CD4-positive, alpha-beta T cell treated with Interleukin-4 for 1 hour (primary cell): ENCODE results near the gene MACROD1.
A peak's percentile ranks its signal among the peaks of the same experiment; 100 is the strongest.
"Not testable (repeated sequence)": the region's sequence is repeated elsewhere in the genome, so short reads cannot be mapped to it uniquely, and the experiment has no call there.

Source experiments
- DNase-seq, 2 donors: peaks; one replicate each; pipeline ENCODE4 v3.0.0-alpha.2; 2020 to 2022

The MACROD1 gene

DNA sequence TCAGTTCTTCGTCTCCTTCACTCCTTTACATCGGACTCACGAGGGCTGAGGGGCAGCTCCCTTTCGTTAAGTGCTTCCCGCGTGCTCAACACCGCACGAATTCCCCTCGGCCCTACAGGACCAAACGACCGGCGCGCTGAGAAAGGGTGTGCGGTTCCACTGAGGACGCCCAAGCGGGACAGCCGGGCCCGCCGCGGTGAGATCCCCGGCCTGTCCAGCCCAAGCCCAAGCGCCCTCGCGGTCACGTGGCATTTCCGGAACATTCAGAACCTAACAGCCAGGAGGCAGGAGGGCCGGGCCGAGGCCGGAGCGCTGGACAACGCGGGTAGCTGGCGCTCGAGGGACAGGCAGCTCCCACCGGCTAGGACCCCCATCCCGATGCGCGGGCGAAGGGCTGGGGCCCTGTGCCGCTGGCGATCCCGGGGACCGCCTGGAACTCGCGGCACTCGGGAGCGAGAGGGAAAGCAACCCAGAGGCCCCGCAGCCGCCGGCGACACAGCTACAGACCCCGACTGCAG, 19.3 kb upstream of the MACROD1 start:
- no peak for DNase-seq

DNA sequence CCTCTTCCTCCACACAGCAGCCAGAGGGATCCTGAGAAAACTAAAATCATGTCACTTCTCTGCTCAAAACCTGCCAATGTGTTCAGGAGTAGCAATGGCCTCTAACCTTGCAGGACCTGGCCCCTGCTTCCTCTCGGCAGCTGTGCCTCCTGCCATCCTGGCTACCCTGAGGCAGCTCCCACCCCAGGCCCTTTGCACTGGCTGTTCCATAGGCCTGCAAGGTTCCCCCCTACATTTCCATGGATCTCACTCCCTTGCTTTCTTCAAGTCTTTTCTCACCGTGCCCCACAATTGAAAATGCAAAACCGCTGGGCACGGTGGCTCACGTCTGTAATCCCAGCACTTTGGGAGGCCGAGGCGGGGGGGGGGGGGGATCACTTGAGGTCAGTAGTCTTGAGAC, 18.0 kb upstream of the MACROD1 start:
- no peak for DNase-seq

DNA sequence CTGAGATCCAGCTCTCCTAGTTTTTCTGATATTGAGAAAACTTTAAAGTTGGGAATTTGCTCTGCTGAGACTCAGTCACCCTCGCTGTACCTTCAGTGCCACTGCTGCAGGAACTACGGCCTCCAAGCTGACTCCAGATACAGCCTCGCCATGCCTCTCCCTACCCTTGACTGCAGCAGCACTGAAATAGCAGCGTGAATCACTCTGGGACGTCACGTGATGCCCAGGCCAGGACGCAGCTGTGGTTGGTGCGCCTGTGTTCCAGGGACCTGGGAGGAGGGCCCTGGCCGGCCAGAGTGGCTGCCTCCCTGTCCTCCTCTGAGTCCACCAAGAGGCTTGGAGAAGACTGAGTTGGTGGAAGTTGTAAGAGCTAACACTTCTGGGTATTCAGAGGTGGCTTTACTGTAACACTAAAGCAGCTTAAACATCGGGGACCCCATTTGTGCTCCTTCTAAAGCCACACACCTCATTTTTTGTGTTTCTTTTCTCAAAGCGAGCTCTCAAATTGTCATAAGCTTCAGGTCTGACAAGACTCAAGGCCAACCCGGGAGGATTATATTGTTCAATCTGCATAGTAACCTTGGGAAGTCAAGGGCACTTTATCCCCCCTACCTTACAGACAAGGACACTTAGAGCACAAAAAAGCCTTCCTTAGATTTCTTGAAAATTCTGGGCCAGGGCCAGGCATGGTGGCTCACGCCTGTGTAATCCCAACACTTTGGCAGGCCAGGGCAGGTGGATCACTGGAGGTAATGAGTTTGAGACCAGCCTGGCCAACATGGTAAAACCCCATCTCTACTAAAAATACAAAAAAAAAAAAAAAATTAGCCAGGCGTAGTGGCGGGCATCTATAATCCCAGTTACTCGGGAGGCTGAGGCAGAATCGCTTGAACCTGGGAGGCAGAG, 15.8 kb upstream of the MACROD1 start:
- DNase-seq, result peak; percentile 20 to 68

DNA sequence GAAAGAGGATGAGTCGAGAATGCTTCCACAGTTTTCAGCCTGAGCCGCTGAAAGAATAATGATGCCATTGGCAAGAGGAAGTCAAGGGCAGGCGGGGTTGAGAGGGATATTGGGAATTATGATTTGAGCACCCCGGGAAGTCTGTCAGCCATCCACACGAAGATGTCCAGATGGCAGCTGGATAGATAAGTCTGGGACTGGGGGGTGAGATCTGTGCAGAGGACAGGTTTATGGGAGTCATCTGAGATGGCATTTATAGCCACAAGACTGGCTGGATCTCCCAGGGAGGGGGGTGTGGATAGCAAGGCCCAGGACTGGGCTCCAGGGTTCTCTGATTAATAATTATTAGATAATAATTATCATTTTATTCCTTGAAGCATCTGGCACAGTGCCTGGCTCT, 15.0 kb upstream of the MACROD1 start:
- DNase-seq, result no peak

DNA sequence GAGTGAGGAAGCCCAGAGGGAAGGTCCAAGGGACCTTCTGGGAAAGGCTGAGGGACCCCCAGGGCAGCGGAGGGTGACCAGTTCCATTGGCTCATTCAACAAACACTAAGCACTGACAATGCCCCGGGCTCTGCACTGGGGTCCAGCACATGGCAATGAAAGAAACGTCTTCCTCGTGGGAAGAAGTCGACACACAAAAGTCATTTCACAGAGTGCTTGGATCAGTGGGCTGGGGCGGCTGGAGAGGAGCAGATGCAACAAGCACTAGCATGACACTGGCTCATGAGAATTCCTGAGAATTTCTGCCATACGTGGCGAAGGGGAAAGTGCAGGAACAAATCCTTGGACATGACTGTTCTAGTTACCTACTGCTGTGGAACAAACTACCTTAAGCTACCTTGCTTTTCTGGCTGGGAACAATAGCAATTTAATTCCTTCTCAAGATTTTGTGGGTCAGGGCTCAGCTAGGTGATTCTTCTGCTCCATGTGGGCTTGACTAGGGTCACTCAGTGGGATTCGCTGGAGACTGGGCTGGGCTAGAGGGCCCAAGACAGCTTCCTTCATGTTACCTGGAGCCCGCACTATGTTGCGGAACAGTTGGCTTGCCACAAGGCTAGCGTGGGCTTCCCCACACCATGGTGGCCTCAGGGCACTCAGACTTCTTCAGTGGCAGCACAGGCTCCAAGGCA, 13.2 kb upstream of the MACROD1 start:
- DNase-seq, result no peak

GRCh38 chr11:64178203-64178602, 12.3 kb upstream of the MACROD1 start:
- no peak for DNase-seq

DNA sequence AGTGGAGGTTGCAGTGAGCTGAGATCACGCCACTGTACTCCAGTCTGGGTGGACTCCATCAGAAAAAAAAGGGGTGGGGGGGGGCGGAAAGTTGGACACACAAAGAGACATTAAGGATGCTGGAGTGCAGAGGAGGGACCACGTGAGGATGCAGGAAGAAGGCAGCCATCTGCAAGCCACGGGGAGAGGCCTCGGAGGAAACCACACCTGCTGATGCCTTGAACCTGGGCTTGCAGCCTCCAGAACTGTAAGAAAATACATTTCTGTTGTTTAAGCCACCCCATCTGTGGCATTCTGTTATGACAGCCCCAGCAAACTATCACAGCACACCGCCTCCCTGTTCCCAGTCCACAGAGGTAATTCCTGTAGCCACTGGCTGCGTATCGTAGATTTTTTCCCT, 10.8 kb upstream of the MACROD1 start:
- DNase-seq, result no peak

DNA sequence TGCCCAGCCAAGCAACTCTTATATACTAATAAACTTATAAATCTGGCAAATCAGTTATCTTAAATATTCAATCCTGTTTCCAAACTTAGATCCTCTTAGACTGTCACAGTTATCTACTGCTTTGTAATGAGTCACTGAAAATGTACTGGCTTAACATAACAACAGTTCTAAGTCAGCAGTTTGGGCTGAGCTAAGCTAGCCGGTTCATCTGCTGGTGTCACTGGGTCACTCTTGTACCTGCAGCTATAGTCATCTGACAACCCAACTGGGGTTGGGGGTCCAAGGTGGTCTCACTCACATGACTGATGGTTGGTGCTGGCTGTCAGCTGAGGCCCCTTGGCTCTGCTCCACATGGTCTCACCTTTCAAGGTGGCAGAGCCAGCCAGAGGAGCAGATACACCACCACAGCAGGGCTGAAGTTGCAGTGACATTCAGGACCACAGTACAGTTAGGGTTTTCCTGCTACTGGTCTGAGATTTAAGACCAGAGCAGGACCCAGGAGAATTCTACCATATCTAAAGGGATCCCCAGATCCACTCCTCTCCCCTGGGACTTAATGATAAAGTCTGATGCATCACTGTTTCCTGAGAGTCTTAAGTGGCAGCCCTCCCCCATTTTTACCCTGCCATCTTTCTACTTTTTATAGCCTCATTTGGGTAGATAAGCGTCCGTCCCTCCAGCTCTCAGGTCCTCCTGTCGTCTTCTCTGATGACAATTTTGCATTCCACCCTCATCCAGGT, 7.9 kb upstream of the MACROD1 start:
- no peak for DNase-seq

DNA sequence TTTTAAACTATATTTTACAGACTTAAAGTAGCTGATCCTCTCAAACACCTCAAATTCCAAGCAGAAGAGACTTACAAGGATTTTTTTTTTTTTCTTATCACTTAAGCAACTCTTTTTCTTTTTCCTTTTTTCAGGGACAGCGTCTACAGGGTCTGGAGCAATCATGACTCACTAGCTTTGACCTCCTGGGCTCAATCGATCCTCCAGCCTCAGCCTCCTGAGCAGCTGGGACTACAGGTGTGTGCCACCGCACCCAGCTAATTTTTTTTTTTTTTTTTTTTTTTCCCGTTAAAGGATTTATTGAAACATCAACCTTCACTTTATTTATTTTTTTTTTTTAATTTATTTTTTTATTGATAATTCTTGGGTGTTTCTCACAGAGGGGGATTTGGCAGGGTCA, 4.5 kb upstream of the MACROD1 start:
- DNase-seq, result no peak

GRCh38 chr11:64165481-64165841, 452 bp downstream of the MACROD1 start:
- no peak for DNase-seq

- no peak for DNase-seq
Measured at GRCh38 chr11:64164392-64165312, 1.3 kb downstream of the MACROD1 start.

DNA sequence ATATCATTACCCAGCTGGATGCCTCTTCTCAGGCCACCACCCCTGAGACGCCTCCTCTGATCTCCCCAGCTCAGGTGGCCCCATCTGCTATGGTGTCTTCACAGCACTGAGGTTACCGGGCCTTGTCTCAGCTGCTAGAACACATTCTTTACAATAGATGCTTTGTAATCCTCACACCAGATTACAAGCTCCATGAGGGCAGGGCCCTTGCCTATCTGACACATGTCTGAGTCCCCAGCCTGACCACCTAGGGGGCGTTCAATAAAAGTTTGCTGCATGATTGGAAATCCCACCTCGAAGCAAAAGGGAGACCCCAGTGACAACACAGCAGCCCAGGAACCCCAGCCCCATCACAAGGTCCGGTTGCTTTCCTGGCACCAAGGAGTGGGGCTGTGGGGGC, 2.0 kb downstream of the MACROD1 start:
- no peak for DNase-seq

DNA sequence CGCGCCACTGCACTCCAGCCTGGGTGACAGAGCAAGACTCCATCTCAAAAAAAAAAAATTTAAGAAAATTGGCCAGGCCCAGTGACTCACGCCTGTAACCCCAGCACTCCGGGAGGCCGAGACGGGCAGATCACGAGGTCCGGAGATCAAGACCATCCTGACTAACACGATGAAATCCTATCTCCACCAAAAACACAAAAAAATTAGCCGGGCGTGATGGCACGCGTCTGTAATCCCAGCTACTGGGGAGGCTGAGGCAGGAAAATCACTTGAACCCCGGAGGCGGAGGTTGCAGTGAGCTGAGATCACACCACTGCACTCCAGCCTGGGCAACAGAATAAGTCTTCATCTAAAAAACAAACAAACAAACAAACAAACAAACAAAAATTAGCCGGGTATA, 3.1 kb downstream of the MACROD1 start:
- not testable (repeated sequence) for DNase-seq

DNA sequence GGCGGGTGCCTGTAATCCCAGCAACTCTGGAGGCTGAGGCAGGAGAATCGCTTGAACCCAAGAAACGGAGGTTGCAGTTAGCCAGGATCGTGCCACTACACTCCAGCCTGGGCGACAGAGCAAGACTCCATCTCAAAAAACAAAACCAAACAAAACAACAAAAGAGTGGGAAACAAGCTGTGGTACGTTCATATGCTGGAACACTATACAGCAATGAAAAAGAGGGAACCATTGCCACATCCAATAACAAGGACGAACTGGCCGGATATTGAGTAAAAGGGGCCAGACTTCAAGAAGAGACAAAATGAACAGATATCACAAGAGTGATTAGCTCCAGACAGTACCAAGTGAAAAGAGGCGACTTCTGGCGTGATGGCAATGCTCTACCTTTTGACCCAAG, 4.9 kb downstream of the MACROD1 start:
- DNase-seq, result no peak

GRCh38 chr11:64157631-64158394, 8.1 kb downstream of the MACROD1 start:
- DNase-seq, result no peak

DNA sequence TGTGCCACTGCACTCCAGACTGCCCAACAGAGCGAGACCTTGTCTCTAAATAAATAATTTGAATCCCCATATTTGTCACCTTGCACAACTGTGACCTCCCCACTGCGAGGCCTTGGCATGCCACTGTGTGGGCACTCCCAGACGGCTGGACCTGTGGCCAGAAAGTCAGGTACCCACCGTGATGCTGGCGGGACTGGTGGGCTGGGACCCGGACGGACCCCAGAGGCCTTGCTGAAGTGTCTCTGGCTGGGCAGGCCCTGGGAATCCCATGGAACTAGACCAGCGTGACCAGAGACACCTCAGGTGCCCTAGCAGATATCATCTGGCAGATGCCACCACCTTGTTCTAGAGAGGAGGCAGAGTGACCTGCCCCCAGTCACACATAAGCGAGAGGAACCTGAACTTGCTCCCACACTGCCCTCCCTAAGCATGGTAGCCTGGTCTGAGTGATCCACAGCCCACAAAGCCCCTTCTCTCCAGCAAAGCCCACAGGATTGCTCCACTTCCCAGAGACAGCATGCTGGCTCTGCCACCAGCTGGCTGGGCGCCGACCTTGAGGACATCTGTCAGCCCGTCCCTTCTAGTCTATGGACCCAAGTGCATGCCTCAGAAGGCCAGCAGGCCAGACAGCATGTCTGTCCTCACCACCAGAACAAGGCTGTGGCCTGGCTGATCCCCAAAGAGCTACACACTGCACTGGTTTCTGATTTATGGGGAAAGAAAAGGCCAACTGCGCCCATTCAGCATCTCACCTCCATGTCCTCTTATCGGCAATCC, 9.5 kb downstream of the MACROD1 start:
- DNase-seq, result no peak

DNA sequence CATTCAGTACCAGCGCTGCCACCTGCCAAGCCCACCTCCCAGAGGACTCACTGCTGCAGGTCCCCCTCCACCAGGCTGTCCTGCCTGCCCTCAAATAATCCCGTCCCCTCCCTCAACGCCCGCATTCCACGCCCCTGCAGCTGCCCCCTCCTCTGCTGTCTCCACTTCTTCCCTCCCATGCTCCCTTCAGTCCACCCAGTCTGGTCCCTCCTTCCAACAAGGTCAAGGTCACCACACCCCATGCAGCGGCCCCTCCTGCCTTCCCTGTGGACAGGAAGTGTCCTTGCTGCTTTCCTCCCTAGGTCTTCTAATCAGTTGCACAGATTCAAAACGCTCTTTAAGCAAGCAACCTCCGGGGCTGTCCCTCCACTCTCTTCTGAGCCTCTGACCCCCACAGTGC, 12.1 kb downstream of the MACROD1 start:
- DNase-seq, result no peak

DNA sequence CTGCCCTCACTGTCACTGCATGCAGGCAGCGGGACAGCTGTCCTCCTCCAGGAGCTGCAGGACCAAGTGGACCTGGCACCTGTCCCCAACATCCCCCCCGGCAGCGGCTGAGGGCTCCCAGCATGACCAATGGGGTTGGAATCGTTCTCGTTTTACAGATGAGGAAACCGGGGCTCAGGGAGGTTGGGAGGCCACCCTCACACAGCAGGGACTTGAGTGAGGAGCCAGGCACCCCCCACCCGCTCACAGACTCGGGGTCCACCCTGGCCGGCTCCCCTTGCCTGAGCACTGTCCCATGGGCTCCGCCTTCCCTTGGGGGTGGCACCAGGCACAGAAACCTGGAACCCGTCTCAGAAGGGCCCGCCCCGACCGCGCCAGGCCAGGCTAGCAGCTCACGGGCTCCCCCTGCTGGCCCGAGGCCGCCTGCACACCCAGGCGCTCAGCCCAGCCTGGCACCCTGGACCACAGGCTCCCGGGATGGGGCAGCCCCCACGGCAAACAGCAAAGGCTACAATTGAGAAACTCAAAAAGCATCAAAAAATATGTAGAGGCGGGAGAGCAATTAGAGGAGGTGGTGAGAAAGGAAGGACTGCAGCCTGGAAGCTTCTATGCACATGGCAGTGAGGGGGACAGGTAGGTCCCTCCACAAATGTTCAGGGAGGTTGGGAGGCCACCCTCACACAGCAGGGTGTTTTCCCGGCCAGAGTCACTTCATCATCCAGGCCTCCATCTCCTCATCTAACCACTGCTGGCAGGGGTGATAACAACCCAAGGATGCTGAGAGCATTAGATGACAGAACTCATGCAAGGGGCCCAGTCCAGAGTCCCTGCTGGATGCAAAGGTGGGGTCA, 12.8 kb downstream of the MACROD1 start:
- DNase-seq, result peak; percentile 66 to 69

DNA sequence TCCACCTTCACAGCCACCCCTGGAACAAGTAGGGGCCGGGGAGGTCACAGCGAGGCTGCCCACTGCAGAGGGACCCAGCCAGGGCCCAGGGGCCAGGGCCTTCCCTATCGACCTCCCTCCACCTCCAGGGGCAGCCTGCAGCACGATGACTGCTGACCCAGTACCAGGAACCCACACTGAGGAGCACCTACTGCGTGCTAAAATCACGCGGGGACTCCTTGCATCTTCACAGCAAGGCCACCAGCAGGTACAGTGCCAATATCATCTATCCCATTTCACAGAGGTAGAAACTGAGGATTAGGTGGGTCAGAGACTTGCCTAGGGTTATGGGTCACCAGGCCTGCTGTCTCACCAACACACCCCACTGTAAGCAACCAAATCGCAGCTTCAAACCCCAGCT, 14.6 kb downstream of the MACROD1 start:
- DNase-seq, result no peak
